HG03097 (cell line): ENCODE data around the gene KRT16.
"Not testable (repeated sequence)": the region's sequence is repeated elsewhere in the genome, so short reads cannot be mapped to it uniquely, and the experiment has no call there.

Experiments used
- ATAC-seq: cut with Tn5 transposase; IDR thresholded peaks from one replicate; pipeline ENCODE4 v1.9.1; 2021; ENCODE audit not compliant: unreplicated experiment, low FRiP score

Gene KRT16

GRCh38 chr17:41629316-41629715, 16.7 kb upstream of the KRT16 start:
- no peak for ATAC-seq

GRCh38 chr17:41628621-41629255, 16.2 kb upstream of the KRT16 start:
- ATAC-seq: not testable (repeated sequence)

GRCh38 chr17:41628073-41628370, 15.5 kb upstream of the KRT16 start:
- ATAC-seq: not testable (repeated sequence)

GRCh38 chr17:41627316-41628072, 14.9 kb upstream of the KRT16 start:
- no peak for ATAC-seq

GRCh38 chr17:41626914-41627295, 14.3 kb upstream of the KRT16 start:
- not testable (repeated sequence) for ATAC-seq

- ATAC-seq: not testable (repeated sequence)
Observed at GRCh38 chr17:41626028-41626913, 13.7 kb upstream of the KRT16 start.

GRCh38 chr17:41625602-41626001, 13.0 kb upstream of the KRT16 start:
- ATAC-seq: no peak

- ATAC-seq: no peak
Observed at GRCh38 chr17:41624208-41625101, 11.9 kb upstream of the KRT16 start, which contains the start of gene KRT17. TSS of gene KRT17 (minus strand) at chr17:41624575. CDS start at chr17:41624509, 66 bp downstream.

- ATAC-seq: not testable (repeated sequence)
Observed at GRCh38 chr17:41623184-41623861, 10.8 kb upstream of the KRT16 start.

GRCh38 chr17:41622340-41623183, 10.0 kb upstream of the KRT16 start:
- not testable (repeated sequence) for ATAC-seq

- ATAC-seq: no peak
Observed at GRCh38 chr17:41621916-41622315, 9.3 kb upstream of the KRT16 start.

GRCh38 chr17:41621435-41621817, 8.9 kb upstream of the KRT16 start:
- ATAC-seq: not testable (repeated sequence)

GRCh38 chr17:41620583-41621434, 8.2 kb upstream of the KRT16 start:
- no peak for ATAC-seq

- not testable (repeated sequence) for ATAC-seq
Observed at GRCh38 chr17:41619927-41620582, 7.5 kb upstream of the KRT16 start.

GRCh38 chr17:41619036-41619926, 6.7 kb upstream of the KRT16 start:
- no peak for ATAC-seq

- no peak for ATAC-seq
Observed at GRCh38 chr17:41618341-41619035, 5.9 kb upstream of the KRT16 start.
